ENCODE measurements around the gene ASNSD1.

The ASNSD1 gene

GRCh38 chr2:189661148-189661956, at the start of gene ASNSD1:
Gene ASNSD1 (plus strand): TSS chr2:189661459. CDS start chr2:189666133, 4,674 bp downstream.
- Histone ChIP-seq H3K27ac (ENCODE audit: low read depth, low read length) (peak within 1 kb of the TSS; percentile 89), H3K4me1 (ENCODE audit: control insufficient read depth in 5 of 5, insufficient read depth in 5 of 5, low read length in 5 of 5) (peaks cover 0 to 31% (median 15%) of the 10 kb centered on the region in 5 donors), H3K9ac (ENCODE audit: low read length in 5 of 5) (peak within 1 kb of the TSS; percentile 95 to 100 (median 98)), H3K4me3 (ENCODE audit: low read depth in 1 of 5, low read length in 5 of 5) (peak within 1 kb of the TSS; percentile 90 to 99 (median 91)), H3K27me3 (ENCODE audit: control insufficient read depth in 5 of 5, insufficient read depth in 4 of 5, low read length in 5 of 5) (no peaks in the 10 kb centered on the region), H3K9me3 (ENCODE audit: control insufficient read depth in 5 of 5, low read length in 5 of 5) (no peaks in the 10 kb centered on the region), H3K36me3 (ENCODE audit: control insufficient read depth in 5 of 5, insufficient read depth in 5 of 5, low read length in 5 of 5) (peaks cover 0 to 3% (median 0%) of the 10 kb centered on the region in 5 donors)

GRCh38 chr2:189613077-189613636, 48.1 kb upstream of the ASNSD1 start:
- Histone ChIP-seq H3K9me3 (ENCODE audit: control insufficient read depth in 5 of 5, low read length in 5 of 5) (no peaks in the 10 kb centered on the region), H3K4me3 (ENCODE audit: low read depth in 1 of 5, low read length in 5 of 5) (peak overlapping the region; percentile 47 to 73 (median 54)), H3K27me3 (ENCODE audit: control insufficient read depth in 5 of 5, insufficient read depth in 4 of 5, low read length in 5 of 5) (no peaks in the 10 kb centered on the region), H3K27ac (ENCODE audit: low read depth, low read length) (peak overlapping the region; percentile 47), H3K9ac (ENCODE audit: low read length in 5 of 5) (peak overlapping the region in 2 of 5 donors; percentile 41 to 44), H3K4me1 (ENCODE audit: control insufficient read depth in 5 of 5, insufficient read depth in 5 of 5, low read length in 5 of 5) (peaks cover 0 to 29% (median 17%) of the 10 kb centered on the region in 5 donors), H3K36me3 (ENCODE audit: control insufficient read depth in 5 of 5, insufficient read depth in 5 of 5, low read length in 5 of 5) (no peaks in the 10 kb centered on the region)

GRCh38 chr2:189613650-189614420, 47.4 kb upstream of the ASNSD1 start:
- H3K27ac ChIP-seq (ENCODE audit: low read depth, low read length): peak overlapping the region; percentile 47
- no peak overlapping the region for H3K9ac ChIP-seq (ENCODE audit: low read length in 5 of 5)
- no peaks in the 10 kb centered on the region for H3K9me3 ChIP-seq (ENCODE audit: control insufficient read depth in 5 of 5, low read length in 5 of 5)
- H3K36me3 ChIP-seq (ENCODE audit: control insufficient read depth in 5 of 5, insufficient read depth in 5 of 5, low read length in 5 of 5): no peaks in the 10 kb centered on the region
- peak overlapping the region in 1 of 5 donors; percentile 73 for H3K4me3 ChIP-seq (ENCODE audit: low read depth in 1 of 5, low read length in 5 of 5)
- H3K4me1 ChIP-seq (ENCODE audit: control insufficient read depth in 5 of 5, insufficient read depth in 5 of 5, low read length in 5 of 5): peaks cover 0 to 29% (median 17%) of the 10 kb centered on the region in 5 donors
- H3K27me3 ChIP-seq (ENCODE audit: control insufficient read depth in 5 of 5, insufficient read depth in 4 of 5, low read length in 5 of 5): no peaks in the 10 kb centered on the region

- H3K4me3 ChIP-seq (ENCODE audit: low read depth in 1 of 5, low read length in 5 of 5): no peak overlapping the region
- H3K36me3 ChIP-seq (ENCODE audit: control insufficient read depth in 5 of 5, insufficient read depth in 5 of 5, low read length in 5 of 5): no peaks in the 10 kb centered on the region
- H3K27ac ChIP-seq (ENCODE audit: low read depth, low read length): no peak overlapping the region
- peaks cover 0 to 24% (median 15%) of the 10 kb centered on the region in 5 donors for H3K4me1 ChIP-seq (ENCODE audit: control insufficient read depth in 5 of 5, insufficient read depth in 5 of 5, low read length in 5 of 5)
- no peak overlapping the region for H3K9ac ChIP-seq (ENCODE audit: low read length in 5 of 5)
- H3K27me3 ChIP-seq (ENCODE audit: control insufficient read depth in 5 of 5, insufficient read depth in 4 of 5, low read length in 5 of 5): no peaks in the 10 kb centered on the region
- no peaks in the 10 kb centered on the region for H3K9me3 ChIP-seq (ENCODE audit: control insufficient read depth in 5 of 5, low read length in 5 of 5)
Measured at GRCh38 chr2:189614585-189614984, 46.7 kb upstream of the ASNSD1 start.

GRCh38 chr2:189618197-189618596, 43.1 kb upstream of the ASNSD1 start:
- no peak overlapping the region for H3K9ac ChIP-seq (ENCODE audit: low read length in 5 of 5)
- H3K36me3 ChIP-seq (ENCODE audit: control insufficient read depth in 5 of 5, insufficient read depth in 5 of 5, low read length in 5 of 5): no peaks in the 10 kb centered on the region
- no peak overlapping the region for H3K27ac ChIP-seq (ENCODE audit: low read depth, low read length)
- peaks cover 0 to 8% (median 6%) of the 10 kb centered on the region in 5 donors for H3K4me1 ChIP-seq (ENCODE audit: control insufficient read depth in 5 of 5, insufficient read depth in 5 of 5, low read length in 5 of 5)
- H3K27me3 ChIP-seq (ENCODE audit: control insufficient read depth in 5 of 5, insufficient read depth in 4 of 5, low read length in 5 of 5): no peaks in the 10 kb centered on the region
- H3K4me3 ChIP-seq (ENCODE audit: low read depth in 1 of 5, low read length in 5 of 5): no peak overlapping the region
- H3K9me3 ChIP-seq (ENCODE audit: control insufficient read depth in 5 of 5, low read length in 5 of 5): no peaks in the 10 kb centered on the region

GRCh38 chr2:189621781-189622180, 39.5 kb upstream of the ASNSD1 start:
- no peak overlapping the region for H3K4me3 ChIP-seq (ENCODE audit: low read depth in 1 of 5, low read length in 5 of 5)
- H3K4me1 ChIP-seq (ENCODE audit: control insufficient read depth in 5 of 5, insufficient read depth in 5 of 5, low read length in 5 of 5): no peaks in the 10 kb centered on the region
- no peak overlapping the region for H3K9ac ChIP-seq (ENCODE audit: low read length in 5 of 5)
- no peaks in the 10 kb centered on the region for H3K27me3 ChIP-seq (ENCODE audit: control insufficient read depth in 5 of 5, insufficient read depth in 4 of 5, low read length in 5 of 5)
- H3K9me3 ChIP-seq (ENCODE audit: control insufficient read depth in 5 of 5, low read length in 5 of 5): no peaks in the 10 kb centered on the region
- no peaks in the 10 kb centered on the region for H3K36me3 ChIP-seq (ENCODE audit: control insufficient read depth in 5 of 5, insufficient read depth in 5 of 5, low read length in 5 of 5)
- H3K27ac ChIP-seq (ENCODE audit: low read depth, low read length): no peak overlapping the region

GRCh38 chr2:189623049-189623448, 38.2 kb upstream of the ASNSD1 start:
- no peak overlapping the region for H3K27ac ChIP-seq (ENCODE audit: low read depth, low read length)
- H3K4me1 ChIP-seq (ENCODE audit: control insufficient read depth in 5 of 5, insufficient read depth in 5 of 5, low read length in 5 of 5): no peaks in the 10 kb centered on the region
- H3K27me3 ChIP-seq (ENCODE audit: control insufficient read depth in 5 of 5, insufficient read depth in 4 of 5, low read length in 5 of 5): no peaks in the 10 kb centered on the region
- no peaks in the 10 kb centered on the region for H3K36me3 ChIP-seq (ENCODE audit: control insufficient read depth in 5 of 5, insufficient read depth in 5 of 5, low read length in 5 of 5)
- no peak overlapping the region for H3K9ac ChIP-seq (ENCODE audit: low read length in 5 of 5)
- no peaks in the 10 kb centered on the region for H3K9me3 ChIP-seq (ENCODE audit: control insufficient read depth in 5 of 5, low read length in 5 of 5)
- no peak overlapping the region for H3K4me3 ChIP-seq (ENCODE audit: low read depth in 1 of 5, low read length in 5 of 5)

GRCh38 chr2:189624648-189625355, 36.5 kb upstream of the ASNSD1 start:
- Histone ChIP-seq H3K27ac (ENCODE audit: low read depth, low read length) (no peak overlapping the region), H3K9ac (ENCODE audit: low read length in 5 of 5) (no peak overlapping the region), H3K4me3 (ENCODE audit: low read depth in 1 of 5, low read length in 5 of 5) (no peak overlapping the region), H3K36me3 (ENCODE audit: control insufficient read depth in 5 of 5, insufficient read depth in 5 of 5, low read length in 5 of 5) (no peaks in the 10 kb centered on the region), H3K4me1 (ENCODE audit: control insufficient read depth in 5 of 5, insufficient read depth in 5 of 5, low read length in 5 of 5) (no peaks in the 10 kb centered on the region), H3K9me3 (ENCODE audit: control insufficient read depth in 5 of 5, low read length in 5 of 5) (no peaks in the 10 kb centered on the region), H3K27me3 (ENCODE audit: control insufficient read depth in 5 of 5, insufficient read depth in 4 of 5, low read length in 5 of 5) (no peaks in the 10 kb centered on the region)

GRCh38 chr2:189625636-189626035, 35.6 kb upstream of the ASNSD1 start:
- H3K36me3 ChIP-seq (ENCODE audit: control insufficient read depth in 5 of 5, insufficient read depth in 5 of 5, low read length in 5 of 5): no peaks in the 10 kb centered on the region
- H3K4me1 ChIP-seq (ENCODE audit: control insufficient read depth in 5 of 5, insufficient read depth in 5 of 5, low read length in 5 of 5): no peaks in the 10 kb centered on the region
- H3K27me3 ChIP-seq (ENCODE audit: control insufficient read depth in 5 of 5, insufficient read depth in 4 of 5, low read length in 5 of 5): no peaks in the 10 kb centered on the region
- no peak overlapping the region for H3K27ac ChIP-seq (ENCODE audit: low read depth, low read length)
- H3K9ac ChIP-seq (ENCODE audit: low read length in 5 of 5): no peak overlapping the region
- no peaks in the 10 kb centered on the region for H3K9me3 ChIP-seq (ENCODE audit: control insufficient read depth in 5 of 5, low read length in 5 of 5)
- no peak overlapping the region for H3K4me3 ChIP-seq (ENCODE audit: low read depth in 1 of 5, low read length in 5 of 5)
